Measurements from ENCODE around the gene TRPC3.
"Not testable (repeated sequence)": the region's sequence is repeated elsewhere in the genome, so short reads cannot be mapped to it uniquely, and the experiment has no call there.

Gene TRPC3

GRCh38 chr4:121943941-121944340, 7.9 kb downstream of the TRPC3 start:
- FAIRE-seq = no peak

GRCh38 chr4:121939690-121940089, 12.2 kb downstream of the TRPC3 start:
- no peak for FAIRE-seq

- FAIRE-seq = no peak
These were observed 13.4 kb downstream of the TRPC3 start for GRCh38 chr4:121938282-121939092.

GRCh38 chr4:121936101-121936500, 15.8 kb downstream of the TRPC3 start:
- no peak for FAIRE-seq

DNA sequence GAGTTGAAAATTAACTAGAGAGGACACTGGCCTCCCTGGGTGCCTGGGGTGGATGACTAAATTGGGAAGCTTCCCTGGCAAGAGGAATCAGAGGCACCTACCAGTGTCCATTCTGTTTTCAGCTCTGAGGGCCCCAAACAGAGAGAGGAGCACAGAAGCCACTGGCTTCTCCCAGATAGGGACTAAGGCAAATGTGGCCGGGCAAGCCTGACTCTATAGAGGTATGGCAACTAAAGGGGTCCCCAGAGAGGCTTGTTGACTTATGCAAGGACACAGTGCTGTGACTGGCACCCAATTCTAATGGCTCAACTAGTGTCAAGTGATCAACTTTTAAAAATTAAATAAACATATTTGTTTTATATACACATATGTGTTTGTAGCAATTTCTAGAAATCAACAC, 17.2 kb downstream of the TRPC3 start:
- FAIRE-seq = no peak

- FAIRE-seq = no peak
These were observed 19.5 kb downstream of the TRPC3 start for GRCh38 chr4:121932212-121932974.

GRCh38 chr4:121930304-121930703, 21.6 kb downstream of the TRPC3 start:
- FAIRE-seq = no peak

DNA sequence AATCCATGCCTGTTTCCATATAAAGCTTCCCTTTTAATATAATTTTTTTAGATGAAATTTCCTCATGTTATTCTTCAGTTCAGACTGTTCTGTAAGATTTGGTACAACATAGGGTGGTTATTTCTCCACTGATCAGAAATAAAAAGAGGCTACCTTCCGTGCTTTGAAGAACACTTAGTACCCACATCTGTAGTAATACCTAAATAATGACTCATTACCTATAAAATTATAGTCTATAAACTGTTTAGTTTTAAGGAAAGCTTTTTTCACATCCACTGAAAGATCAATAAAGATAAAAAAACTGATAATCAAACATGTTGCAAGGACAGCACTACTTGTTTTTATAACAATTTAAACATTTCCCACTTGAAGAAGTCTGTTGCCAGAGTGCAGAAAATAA, 23.9 kb downstream of the TRPC3 start:
- FAIRE-seq = no peak

- not testable (repeated sequence) for FAIRE-seq
These were observed 25.4 kb downstream of the TRPC3 start for GRCh38 chr4:121926490-121926889.

- no peak for FAIRE-seq
These were observed 28.6 kb downstream of the TRPC3 start for GRCh38 chr4:121923306-121923705.

GRCh38 chr4:121913667-121914066, 38.2 kb downstream of the TRPC3 start:
- FAIRE-seq = no peak

GRCh38 chr4:121908346-121908745, 43.5 kb downstream of the TRPC3 start:
- no peak for FAIRE-seq

DNA sequence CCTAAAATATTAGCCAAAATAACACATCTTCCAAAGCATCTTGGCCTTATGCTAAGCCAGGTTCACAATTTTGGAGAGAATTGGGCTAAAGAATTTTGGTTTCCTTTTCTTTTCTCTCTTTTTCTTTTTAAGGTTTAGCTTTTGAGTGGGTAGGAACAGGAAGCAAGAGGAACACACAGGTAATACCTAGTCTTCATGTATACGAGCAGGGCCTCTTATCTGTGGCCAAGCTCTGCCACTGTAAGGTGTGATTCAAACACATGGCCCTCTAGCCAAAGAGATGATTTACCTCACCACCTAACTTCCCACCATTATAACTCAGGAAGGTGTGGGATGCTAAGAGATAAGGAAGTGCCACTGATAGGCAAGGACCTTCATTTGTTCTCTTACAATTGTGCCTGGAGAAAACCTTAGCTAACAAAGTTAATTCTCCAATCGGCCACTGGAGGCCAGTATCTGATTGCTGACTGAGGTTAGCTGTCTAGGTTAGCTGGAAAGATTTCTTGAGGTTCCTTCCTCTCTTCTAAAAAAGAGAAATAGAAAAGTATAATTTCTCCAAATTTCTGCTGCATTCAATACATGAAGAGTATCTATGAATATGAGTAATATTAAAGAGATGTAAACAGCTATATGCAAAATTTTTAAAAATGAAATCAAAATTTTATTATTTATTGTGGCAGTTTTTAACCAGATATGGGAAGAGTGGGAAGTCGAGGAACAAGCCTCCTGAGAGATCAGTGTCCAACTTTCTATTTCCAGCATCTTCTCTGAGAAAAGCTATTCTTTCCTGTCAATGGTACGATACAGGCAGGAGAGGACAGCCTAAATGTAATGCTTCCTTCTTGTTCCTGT, 51.5 kb downstream of the TRPC3 start:
- FAIRE-seq = peak; percentile 89

DNA sequence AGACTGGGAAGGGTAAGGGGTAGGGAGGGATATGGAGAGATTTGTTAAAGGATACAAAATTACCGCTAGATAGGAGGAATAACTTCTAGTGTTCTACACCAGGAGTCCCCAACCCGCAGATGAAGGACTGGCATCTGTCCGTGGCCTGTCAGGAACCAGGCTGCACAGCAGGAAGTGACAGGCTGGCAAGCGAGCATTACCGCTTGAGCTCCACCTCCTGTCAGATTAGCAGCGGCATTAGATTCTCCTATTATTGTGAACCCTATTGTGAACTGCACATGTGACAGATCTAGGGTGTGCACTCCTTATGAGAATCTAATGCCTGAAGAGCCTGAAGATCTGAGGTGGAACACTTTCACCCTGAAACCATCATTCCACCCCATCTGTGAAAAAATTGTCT, 53.7 kb downstream of the TRPC3 start:
- FAIRE-seq = no peak

GRCh38 chr4:121888134-121888533, 63.7 kb downstream of the TRPC3 start:
- FAIRE-seq = no peak

DNA sequence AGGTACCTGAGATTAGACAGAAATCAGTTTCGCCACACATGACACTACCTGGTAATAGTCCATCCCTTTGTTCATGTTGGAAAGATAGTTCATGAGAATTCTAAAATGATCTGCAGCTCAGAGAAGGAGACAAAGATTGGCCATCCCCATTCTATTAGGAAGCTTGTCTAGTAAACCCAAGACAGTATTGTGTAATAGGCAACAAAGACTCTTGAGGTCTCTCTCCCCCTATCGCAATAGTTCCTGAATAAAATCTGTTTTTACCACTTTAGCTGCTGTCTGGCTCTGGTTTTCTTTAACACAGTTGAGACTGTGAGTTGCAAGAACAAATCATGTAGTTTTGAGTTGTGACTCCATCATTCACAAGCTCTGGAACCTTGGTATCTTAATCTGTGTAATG, 66.7 kb downstream of the TRPC3 start:
- no peak for FAIRE-seq

DNA sequence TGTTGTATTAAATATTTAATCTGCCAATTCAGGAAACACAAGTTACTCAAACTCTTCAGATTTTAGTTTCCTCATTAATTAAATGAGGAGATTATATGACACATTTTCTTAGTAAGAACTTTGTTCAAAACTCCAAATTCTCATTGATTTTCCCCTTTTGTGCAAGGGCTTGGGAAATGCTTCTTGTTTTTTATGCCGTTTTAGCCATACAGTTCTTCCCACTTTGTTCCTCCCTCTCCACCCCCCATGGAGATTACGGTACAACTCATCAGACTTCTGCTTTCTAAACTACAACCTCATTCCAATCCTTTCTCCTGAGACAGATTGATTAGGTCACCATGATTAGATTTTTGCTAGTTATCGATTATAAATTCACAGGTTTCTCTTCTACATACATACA, 70.7 kb downstream of the TRPC3 start:
- no peak for FAIRE-seq

GRCh38 chr4:121879135-121879534, 72.7 kb downstream of the TRPC3 start:
- FAIRE-seq = no peak

DNA sequence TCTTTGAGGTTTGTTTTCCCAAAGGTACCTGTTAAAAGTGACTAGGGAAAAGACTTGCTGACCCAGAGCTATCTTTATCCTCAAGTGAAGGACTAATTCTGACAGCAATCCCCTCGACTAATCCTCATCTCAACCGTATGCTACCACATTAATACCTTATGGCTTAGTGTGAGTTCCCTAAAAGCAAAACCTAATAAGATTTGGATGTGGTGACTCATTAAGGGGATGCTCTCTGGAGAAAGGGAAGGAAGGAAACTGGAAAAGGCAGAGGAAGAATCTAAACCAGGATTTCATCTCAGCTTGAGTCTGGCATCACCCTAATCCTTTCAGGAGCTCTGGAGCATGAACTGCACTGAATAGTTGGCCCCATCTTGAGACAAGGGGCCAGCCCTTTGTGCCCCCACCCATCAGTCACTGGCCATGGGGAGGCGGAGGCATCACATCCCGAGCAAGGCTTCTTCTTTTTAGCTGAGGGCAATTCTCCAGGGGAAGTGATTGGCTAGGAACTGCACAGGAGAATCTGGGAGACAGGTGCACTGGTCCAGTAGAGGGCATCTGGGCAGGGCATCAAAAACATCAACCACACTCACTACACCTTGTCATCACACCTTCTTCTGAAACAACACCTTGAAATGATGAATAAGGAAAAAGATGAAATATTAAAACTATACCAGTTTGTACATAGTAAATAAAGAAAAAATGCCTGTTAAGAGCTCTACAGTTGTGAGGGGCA, 74.7 kb downstream of the TRPC3 start:
- no peak for FAIRE-seq

DNA sequence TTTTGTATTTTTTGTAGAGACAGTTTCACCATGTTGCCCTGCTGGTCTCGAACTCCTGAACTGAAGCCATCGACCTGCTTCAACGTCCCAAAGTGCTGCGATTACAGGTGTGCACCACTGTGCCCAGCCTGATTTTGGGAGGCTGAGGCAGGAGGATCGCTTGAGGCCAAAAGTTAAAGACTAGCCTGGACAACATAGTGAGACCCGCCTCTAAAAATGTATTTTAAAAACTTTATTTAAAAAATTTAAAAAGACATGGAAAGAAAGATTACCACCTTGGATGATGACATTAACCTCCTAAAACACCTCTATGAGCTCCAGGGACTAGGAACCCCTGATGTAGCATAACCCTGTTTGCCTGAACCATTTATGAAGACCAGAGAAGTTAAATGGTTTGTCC, 75.8 kb downstream of the TRPC3 start:
- FAIRE-seq = no peak

DNA sequence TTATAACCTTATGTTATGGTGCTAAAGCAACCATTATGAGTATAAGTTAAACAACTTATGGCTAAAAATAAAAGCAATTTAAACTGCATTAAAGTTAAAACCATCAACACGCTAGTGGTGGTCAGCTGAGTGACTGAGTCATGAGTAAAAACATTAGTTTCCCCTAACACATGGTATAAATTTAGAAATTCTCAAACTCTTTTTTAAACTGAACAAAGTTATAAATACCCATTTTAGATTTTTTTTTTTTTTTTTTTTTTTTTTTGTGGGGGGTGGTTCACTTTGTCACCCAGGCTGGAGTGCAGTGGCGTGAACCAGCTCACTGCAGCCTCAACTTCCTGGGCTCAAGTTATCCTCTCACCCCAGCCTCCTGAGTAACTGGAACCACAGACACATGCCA, 76.2 kb downstream of the TRPC3 start:
- no peak for FAIRE-seq

DNA sequence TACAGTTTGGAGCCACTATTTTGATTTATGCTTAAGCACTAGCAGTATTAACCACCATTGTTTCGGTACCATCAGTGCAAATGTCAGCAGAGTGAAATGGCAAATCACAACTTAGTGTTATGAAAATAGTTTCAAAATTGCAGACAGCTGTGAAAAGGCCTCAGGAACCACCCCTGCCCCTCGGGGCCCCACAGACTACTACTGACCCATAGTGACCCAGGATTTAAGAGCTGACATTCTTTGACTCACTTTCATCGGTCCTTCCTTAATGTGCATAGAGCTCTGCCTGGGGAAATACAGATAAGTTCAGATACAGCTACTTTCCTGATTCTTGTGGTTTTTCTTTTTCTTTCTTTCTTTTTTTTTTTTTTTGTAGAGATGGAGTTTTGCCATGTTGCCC, 78.3 kb downstream of the TRPC3 start:
- FAIRE-seq = no peak
